Anterior cingulate cortex (tissue), 58 donors: ENCODE data around the gene DDX3X.
"Not testable (repeated sequence)": the region's sequence is repeated elsewhere in the genome, so short reads cannot be mapped to it uniquely, and the experiment has no call there.

Source experiments
- DNase-seq, 58 donors: peaks; one replicate each; lab custom pipeline; 2025; lab: John Stamatoyannopoulos, UW

Gene DDX3X

GRCh38 chrX:41333744-41334362 is at the start of gene DDX3X:
TSS of gene DDX3X (plus strand) at chrX:41334162. CDS start at chrX:41334253, 91 bp downstream.
- peak; percentile 16 to 94 (median 78) for DNase-seq

GRCh38 chrX:41285928-41286327 is 48.0 kb upstream of the DDX3X start:
- DNase-seq, result not testable (repeated sequence)

GRCh38 chrX:41288641-41289040 is 45.3 kb upstream of the DDX3X start:
- DNase-seq, result no peak

GRCh38 chrX:41289095-41289494 is 44.9 kb upstream of the DDX3X start:
- no peak for DNase-seq

- no peak for DNase-seq
These were observed 42.7 kb upstream of the DDX3X start for GRCh38 chrX:41291309-41291708.

GRCh38 chrX:41293269-41293668 is 40.7 kb upstream of the DDX3X start:
- no peak for DNase-seq

GRCh38 chrX:41300758-41301437 is 33.1 kb upstream of the DDX3X start:
- no peak for DNase-seq

- DNase-seq, result no peak
These were observed 32.5 kb upstream of the DDX3X start for GRCh38 chrX:41301438-41301824.

GRCh38 chrX:41302370-41302769 is 31.6 kb upstream of the DDX3X start:
- DNase-seq, result no peak

GRCh38 chrX:41303013-41303412 is 30.9 kb upstream of the DDX3X start:
- DNase-seq, result no peak

- no peak for DNase-seq
These were observed 29.8 kb upstream of the DDX3X start for GRCh38 chrX:41304178-41304577.

- no peak for DNase-seq
These were observed 24.9 kb upstream of the DDX3X start for GRCh38 chrX:41308884-41309647.

- DNase-seq, result no peak
These were observed 21.2 kb upstream of the DDX3X start for GRCh38 chrX:41312786-41313185.

- DNase-seq, result no peak
These were observed 20.5 kb upstream of the DDX3X start for GRCh38 chrX:41313419-41313818.

GRCh38 chrX:41314204-41314603 is 19.8 kb upstream of the DDX3X start:
- no peak for DNase-seq

GRCh38 chrX:41314881-41315280 is 19.1 kb upstream of the DDX3X start:
- no peak for DNase-seq

- DNase-seq, result not testable (repeated sequence)
These were observed 17.7 kb upstream of the DDX3X start for GRCh38 chrX:41316266-41316665.

- no peak for DNase-seq
These were observed 16.3 kb upstream of the DDX3X start for GRCh38 chrX:41317477-41318208.

GRCh38 chrX:41320393-41320792 is 13.6 kb upstream of the DDX3X start:
- DNase-seq, result no peak

GRCh38 chrX:41322821-41323603 is 10.9 kb upstream of the DDX3X start:
- no peak for DNase-seq
